GM19023 (cell line): ENCODE results near the gene GNG12.
A peak's percentile ranks its signal among the peaks of the same experiment; 100 is the strongest.

Source experiments
- ATAC-seq: cut with Tn5 transposase; IDR thresholded peaks from one replicate; pipeline ENCODE4 v1.9.1; 2021; ENCODE audit warnings: mild to moderate bottlenecking, moderate library complexity; ENCODE audit not compliant: unreplicated experiment

The GNG12 gene

GRCh38 chr1:67843331-67843730 lies 10.1 kb upstream of the GNG12 start:
- ATAC-seq, result no peak

DNA sequence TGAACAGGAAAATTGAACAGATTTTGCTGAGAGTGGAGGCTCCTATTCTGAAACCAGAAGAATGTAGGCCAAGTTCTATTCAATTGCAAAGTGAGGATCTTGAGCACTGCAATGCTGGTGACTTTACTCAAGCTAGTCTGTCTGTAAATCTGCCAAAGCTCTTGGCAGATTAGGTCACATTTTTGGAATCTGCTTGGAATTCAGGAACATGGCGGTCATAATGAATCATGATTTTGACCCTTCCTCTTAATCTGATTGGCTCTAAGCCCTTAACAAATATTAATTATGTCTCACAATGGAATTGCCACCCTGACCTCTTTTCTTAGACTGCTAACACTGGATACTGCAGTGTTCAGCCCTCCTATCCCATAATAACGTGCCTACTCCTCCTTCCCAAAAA lies 7.2 kb upstream of the GNG12 start:
- no peak for ATAC-seq

- no peak for ATAC-seq
Measured at GRCh38 chr1:67839826-67840225, 6.6 kb upstream of the GNG12 start.

DNA sequence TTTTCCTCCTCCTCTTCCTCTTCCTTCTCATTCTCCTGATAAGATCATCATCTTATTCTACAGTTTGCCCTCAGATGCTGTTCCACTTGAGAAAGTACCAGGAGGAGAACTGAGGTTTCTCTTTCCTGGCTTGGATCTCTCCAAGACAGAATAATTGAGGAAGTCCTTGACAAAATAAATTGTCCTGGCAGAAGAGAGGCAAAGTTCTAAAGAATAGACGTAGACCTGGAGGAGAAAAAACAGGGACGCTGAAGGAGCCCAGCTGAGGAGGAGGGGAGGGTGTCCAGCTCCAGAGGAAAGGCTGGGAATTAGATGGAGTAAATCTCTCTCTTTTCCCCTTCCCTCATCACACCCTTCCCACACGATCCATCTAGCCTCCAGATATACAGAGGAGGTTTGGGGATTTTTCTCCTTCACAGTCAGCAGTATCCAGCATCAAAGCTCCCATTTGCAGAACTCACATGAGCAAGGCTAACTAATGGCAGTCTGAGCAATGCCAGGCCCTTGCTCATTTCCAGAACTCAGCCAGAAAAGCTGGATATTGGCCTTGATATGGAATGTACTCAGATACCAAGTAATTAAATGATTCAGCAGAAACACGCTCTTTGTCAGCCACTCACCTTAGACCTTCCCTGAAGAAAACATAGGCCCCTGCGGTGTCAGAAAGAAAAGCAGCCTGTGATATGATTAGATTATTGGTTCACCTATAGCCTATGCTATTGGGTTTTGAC lies 5.1 kb upstream of the GNG12 start:
- ATAC-seq, result no peak

DNA sequence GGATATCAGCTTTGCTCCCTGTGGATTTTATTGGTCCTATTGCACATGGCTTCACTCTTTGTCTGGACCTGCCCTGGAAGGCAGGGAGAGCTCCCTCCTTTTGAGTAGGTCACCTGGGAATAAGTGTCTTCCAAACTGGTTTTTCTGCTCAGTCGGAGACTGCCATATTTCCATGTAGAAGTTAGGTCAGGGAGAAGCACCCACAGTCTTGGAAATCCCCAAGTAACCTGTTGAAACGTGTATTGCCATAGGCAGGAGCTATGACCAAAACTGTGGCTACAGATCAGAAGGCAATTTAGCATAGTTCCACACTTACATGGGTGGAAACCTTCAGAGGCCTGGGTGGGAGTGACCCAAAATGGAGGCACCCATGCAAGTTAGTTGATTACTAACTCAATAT lies 3.5 kb upstream of the GNG12 start:
- no peak for ATAC-seq

DNA sequence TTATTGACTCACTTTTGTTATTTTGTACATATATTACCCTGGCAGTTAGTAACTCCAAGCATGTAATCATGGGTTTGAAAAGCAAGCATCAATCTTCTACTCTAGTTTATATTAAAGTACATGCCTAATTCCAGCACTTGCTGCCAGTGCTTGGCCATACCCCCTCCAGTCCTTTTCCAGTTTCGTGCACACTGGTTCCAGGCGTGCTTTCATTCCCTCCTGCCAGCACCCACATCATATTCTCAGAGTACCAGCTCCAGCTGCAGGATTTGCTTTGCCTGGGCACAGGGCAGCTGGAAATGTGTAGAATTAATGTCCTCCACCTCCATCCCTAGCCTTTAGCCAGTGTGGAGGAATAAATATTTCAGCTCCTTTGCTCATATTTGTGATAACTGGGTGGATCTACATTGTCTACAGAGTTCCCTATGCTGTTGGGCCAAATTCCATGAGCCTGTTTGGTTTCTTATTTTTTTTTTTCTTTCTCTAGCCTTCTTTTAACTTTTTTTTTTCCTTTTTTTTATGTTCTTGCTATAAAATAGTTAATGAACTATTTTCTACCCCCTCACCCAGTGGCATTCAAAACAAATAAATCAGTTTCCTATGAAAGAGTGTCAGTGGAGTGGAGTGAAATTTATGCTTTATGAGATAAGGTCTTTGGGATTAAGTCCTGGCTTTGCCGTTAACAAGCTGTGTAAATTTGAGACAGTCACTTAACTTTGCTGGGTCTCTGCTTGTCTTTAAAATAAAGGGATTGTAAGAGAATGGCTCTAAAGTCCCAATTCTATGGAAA lies 2.6 kb upstream of the GNG12 start:
- ATAC-seq, result no peak

- ATAC-seq, result no peak
Measured at GRCh38 chr1:67834246-67834877, 1.1 kb upstream of the GNG12 start.

DNA sequence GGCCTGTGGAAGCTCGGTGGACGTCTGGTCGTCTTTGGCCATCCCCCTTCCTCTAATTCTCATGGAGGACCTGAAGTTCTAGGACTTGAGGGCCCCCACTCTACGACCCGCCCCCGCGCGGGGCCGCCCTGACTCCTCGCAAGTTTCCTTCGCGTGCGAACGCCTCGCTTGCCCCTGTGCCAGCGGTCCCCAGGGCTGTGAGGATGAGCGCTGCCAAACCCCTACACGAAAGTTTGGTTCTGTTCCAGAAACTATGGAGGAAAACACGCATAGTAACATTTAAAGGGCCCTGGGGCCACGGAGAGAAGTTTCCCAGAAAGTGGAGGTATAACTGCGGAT lies 304 bp upstream of the GNG12 start:
- ATAC-seq, result peak; percentile 12

- no peak for ATAC-seq
Measured at GRCh38 chr1:67831850-67832513, 1.3 kb downstream of the GNG12 start.

DNA sequence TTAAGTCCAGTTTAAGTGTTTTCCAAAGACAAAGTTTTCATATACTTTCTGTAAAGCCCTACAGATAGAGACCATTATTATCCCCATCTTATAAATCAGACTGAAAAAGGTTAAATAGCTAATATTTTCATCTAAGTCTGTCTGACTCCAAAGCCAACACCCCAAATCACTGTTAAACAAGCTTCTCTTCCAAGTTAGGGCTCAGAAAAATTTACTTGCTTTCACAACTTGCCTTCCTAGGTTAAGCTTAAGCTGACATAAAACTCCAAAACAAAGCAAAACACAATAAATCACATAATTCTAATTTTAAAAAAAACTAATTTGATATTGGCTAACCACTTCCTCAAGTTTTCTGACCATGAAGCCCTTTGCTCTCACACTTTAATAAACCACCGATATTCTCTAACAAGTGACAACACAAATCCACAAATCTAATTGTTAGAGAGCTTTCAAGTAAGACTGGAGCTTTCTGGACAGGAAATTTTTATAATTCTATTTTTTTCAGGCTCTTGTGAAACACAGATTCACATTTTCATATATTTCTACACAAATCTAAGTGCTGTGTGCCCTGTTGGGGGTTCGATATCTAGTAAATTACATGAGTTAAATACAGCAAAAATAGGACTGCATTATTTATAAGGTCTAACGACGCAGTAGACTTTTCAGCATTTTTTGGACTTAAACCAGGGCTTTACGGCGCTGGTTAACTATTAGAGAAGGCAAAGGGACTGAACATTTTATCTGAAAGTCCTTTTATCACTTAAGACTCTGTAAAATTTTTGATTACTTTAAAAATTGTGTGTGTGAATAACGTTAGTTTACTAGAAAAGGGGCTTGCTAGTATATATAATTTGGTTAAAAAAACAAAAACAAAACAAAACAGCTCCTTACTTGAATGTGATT lies 2.1 kb downstream of the GNG12 start:
- ATAC-seq, result no peak

DNA sequence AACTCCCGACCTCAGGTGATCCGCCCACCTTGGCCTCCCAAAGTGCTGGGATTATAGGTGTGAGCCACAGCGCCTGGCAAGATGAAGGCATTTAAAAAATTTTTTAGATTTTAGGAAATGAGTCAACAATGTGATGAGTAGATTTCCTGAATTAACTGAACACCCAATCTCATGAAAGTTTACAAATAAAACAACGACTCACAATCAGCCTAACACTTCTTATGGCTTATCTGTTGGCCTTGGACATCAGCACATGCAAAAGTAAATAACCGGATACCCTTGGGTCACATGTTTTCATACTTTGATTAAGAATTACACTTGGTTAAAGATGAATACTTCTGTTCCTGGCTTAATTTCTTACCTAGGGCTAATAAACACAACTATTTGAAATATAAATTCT lies 3.0 kb downstream of the GNG12 start:
- no peak for ATAC-seq

GRCh38 chr1:67827688-67828087 lies 5.6 kb downstream of the GNG12 start:
- ATAC-seq, result no peak

DNA sequence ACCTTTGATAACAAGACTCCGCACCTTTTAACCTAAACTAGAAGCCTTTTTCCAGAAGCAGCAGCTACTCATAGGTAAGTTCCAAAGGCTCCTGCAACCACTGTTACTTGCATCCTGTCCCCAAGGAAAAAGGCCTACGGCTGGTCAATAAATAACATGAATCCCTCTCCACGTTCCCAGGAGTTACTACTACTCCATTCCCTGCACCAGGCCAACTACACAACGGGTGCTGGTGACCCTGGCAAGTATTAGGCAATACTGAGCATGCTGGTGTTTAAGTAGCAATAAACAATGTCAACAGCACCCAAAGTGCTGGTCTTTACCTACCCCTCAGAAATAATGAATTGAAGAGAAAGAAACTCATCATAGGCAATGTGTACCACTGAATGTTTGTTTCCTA lies 7.7 kb downstream of the GNG12 start:
- no peak for ATAC-seq

DNA sequence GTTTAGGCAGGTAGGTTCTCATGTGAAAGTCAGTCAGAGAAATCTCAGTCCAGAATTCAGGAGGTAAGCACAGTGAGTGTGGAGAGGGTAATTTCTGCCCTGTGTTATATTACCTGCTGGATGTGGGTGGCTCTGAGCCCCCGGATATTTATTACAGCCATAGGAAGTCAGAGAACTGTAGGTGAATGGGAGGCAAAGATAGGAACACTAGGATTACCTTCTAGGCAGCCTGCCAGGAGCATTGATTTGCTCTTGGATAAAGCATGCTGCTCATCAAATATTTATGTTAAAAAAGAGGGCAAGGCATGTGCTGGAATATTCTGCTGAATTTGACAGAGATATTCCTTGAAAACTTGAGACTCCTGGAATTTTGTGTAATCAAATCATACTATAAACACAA lies 8.5 kb downstream of the GNG12 start:
- no peak for ATAC-seq

DNA sequence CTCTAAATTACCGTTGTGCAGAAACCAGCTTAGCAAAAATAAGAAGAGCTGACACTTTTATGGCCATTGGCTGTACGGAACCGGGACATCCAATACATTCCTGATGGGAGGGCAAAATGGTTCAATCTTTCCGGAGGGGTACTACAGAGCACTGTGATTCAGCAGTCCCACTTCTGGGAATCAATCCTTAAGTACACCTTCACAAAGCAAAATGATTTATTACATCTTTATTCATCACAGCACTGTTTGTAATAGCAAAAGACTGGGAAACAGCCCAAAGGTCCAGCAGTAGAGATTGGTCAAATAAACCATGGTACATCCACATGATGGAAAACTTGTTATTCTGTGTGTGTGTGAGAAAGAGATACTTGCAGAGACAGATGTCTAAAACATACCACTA lies 9.7 kb downstream of the GNG12 start:
- no peak for ATAC-seq

- no peak for ATAC-seq
Measured at GRCh38 chr1:67821263-67821662, 12.0 kb downstream of the GNG12 start.

DNA sequence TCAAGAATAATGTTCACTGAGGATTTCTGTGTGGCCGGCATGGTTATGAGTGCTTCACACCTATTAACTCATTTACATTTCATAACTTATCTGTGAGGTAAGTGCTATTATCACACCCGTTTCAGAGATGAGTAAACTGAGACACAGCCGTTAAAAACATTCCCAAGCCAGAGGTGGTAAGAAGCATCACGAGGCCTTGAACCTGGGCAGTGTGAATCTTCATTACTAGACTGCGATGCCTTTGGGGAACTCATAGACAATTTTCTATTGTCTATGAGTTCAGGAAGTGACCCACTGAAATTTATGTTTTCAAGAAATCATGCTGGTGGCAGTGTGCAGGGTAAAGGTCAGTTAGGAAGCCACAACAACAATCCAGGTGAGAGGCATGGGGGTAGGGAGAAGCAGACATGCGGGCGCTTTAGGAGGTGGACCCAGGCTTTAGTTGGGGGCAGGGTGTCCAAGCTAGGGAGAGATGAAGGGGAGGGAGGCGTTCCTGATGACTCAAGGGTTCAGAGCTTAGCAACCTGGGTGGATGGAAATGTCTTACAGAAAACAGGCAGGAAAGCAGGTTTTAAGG lies 14.5 kb downstream of the GNG12 start:
- no peak for ATAC-seq

DNA sequence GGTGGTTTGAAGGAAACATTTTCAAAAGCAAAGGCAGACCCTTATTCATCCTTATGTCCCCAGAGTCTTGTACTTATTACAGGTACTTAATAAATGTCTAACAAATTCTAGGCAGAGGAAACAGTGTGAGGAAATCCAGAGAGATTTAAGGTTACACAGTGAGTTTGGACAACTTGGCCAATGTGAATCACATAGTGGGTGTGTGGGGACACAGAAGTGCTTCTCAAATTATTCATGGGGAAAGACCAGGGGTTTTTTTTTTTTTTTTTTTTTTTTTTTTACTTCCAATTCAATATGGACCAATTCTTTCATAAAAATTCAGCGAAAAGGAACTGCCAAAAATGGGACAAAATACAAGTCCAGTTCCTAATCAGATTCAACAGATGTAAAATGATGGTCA lies 15.1 kb downstream of the GNG12 start:
- ATAC-seq, result no peak

GRCh38 chr1:67817319-67817718 lies 15.9 kb downstream of the GNG12 start:
- ATAC-seq, result no peak

GRCh38 chr1:67816506-67816905 lies 16.8 kb downstream of the GNG12 start:
- ATAC-seq, result no peak
